HG02870 (cell line): ENCODE data around the gene PRKAR1B.

ENCODE experiments used
- ATAC-seq: cut with Tn5 transposase; IDR thresholded peaks from one replicate; pipeline ENCODE4 v1.9.1; 2021; ENCODE audit warnings: mild to moderate bottlenecking, moderate library complexity; ENCODE audit not compliant: unreplicated experiment

Gene PRKAR1B

DNA sequence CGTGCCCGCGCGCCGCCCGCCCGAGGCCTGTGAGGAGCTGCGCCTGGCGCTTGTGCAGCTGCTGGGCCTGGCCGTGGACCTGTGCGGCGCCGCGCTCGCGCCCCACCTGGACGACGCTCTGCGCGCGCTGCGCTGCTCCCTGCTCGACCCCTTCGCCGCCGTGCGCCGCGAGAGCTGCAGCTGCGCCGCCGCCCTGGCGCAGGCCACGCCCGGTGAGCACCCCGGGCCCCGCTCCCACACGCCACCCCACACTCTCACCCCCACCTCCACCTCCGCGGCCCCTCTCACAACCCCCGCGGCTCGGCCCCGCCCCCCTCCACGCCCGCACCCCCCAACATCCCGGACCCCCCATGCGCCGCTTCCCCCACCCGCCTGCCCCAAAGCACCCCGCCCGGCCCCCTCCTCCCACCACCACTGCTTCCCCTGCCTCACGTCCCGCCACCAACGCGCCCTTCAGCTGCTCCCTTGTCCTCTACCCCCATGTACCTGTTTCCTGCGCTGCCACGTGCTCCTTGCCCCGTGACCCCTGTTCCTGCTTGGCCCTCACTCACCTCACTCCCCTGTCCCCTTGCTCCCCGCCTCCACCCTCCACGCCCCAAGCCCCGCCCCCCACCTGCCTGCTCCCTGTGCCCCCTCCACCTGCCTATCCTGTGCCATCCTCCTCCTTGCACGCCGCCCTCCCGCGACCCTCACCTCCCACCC is at the start of gene PRKAR1B:
PRKAR1B (minus strand) TSS at position 178 of the 702 bp plus-strand sequence. CDS start 15,776 bp downstream, outside the sequence.
- ATAC-seq: peak; percentile 41

GRCh38 chr7:776381-776780 is 49.3 kb upstream of the PRKAR1B start:
- no peak for ATAC-seq

- no peak for ATAC-seq
Measured at GRCh38 chr7:774161-775109, 47.4 kb upstream of the PRKAR1B start.

- ATAC-seq: no peak
Measured at GRCh38 chr7:773622-773915, 46.5 kb upstream of the PRKAR1B start.

DNA sequence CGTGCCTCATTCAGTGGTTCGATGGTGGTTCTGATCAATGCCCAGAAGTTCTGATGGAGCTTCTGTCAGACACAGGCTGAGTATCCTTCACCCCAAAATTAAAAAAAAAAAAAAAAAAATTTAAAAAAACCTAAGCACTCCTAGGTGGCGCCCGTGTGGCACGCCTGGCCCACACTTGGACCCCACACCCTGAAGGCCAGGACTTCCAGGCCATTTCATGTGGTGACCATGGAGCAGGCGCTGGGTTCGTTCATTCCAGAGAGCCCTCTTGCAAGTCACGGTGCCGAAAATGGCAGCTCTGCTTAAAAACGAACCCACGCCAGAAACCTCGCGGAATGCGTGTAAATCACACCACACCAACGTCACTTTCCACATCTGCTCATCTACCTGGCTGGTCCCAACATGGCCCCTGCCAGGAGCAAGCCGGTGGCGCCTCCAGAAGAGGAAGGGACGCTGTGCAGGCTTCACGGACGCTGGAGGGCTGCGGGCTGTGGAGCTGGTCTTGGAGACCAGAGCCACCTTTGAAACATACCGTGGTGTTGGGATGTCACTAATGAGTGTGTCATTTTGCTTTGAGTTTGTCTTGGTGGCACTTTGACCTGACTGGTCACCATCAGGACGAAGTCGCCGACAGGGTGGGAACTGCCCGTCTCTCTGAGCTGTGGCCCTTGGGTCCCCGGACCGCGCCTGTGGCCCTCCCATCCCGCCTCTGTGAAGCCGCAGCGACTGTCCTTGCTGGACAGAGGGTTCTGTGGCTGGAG is 46.0 kb upstream of the PRKAR1B start:
- ATAC-seq: no peak

- ATAC-seq: no peak
Measured at GRCh38 chr7:772392-772791, 45.3 kb upstream of the PRKAR1B start.

DNA sequence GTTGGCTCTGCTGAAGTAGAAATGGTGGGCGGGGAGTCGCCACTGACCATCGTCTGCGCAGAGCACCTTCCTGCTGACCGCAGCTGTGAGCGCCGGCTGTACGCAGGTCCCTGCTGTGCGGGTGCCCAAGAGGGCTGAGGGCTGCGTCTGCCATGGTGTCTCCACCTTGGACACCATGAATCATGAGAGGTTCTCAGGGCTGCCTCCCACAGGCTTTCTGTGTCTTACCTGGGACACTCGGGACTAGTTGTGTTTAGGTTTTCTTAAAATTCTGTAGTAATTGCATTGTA is 44.9 kb upstream of the PRKAR1B start:
- no peak for ATAC-seq

GRCh38 chr7:771234-772004 is 44.3 kb upstream of the PRKAR1B start:
- ATAC-seq: no peak

GRCh38 chr7:770741-771166 is 43.7 kb upstream of the PRKAR1B start:
- ATAC-seq: no peak

DNA sequence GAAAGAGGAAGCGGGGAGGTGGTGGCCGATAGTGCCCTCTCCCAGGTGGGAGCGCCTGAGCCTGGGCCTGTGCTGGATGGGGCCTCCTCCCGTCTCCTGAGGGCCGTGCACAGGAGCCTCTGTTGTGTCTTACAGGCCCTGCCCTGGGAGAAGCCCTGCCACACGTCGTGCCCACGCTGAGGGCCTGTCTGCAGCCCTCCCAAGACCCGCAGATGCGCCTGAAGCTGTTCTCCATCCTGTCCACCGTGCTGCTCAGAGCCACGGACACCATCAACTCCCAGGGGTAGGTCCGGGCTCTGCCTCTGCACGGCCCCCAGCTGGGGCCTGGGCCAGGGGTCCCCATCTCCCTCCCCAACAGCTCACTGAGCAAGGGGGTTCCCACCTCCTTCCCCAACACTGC is 43.3 kb upstream of the PRKAR1B start:
- ATAC-seq: no peak

GRCh38 chr7:768881-769504 is 41.9 kb upstream of the PRKAR1B start:
- ATAC-seq: no peak

- ATAC-seq: no peak
Measured at GRCh38 chr7:767941-768731, 41.1 kb upstream of the PRKAR1B start.

DNA sequence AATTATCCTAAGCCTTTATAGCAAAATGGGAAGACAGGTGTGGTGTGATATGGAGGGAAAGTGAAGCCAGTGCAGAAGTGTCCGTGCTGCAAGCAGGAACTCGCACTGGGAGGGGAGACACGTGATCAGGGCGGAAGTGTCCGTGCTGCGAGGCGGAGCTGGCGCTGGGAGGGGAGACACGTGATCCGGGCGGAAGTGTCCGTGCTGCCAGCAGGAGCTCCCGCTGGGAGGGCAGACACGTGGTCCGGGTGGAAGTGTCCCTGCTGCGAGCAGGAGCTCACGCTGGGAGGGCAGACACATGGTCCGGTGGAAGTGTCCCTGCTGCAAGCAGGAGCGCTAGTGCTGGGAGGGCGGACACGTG is 40.5 kb upstream of the PRKAR1B start:
- ATAC-seq: no peak

GRCh38 chr7:765383-765782 is 38.3 kb upstream of the PRKAR1B start:
- no peak for ATAC-seq

DNA sequence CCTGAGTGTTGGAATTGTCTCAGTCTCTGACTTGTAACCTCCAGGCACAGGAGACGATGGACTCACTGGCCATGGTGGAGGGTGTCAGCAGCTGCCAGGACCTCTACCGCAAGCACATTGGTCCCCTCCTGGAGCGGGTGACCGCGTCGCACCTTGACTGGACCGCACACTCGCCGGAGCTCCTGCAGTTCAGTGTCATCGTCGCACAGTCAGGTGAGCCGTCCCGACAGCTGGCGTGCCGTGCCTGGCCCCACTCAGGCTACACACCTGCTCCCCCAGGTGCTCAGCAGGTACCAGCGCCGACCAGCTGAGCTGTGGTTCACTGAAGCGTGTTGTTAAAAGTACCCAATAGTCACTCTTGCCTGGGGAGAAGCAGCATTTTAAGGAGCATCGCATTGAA is 36.7 kb upstream of the PRKAR1B start:
- ATAC-seq: no peak

GRCh38 chr7:762885-763284 is 35.8 kb upstream of the PRKAR1B start:
- ATAC-seq: no peak

- ATAC-seq: no peak
Measured at GRCh38 chr7:761631-762030, 34.5 kb upstream of the PRKAR1B start.

DNA sequence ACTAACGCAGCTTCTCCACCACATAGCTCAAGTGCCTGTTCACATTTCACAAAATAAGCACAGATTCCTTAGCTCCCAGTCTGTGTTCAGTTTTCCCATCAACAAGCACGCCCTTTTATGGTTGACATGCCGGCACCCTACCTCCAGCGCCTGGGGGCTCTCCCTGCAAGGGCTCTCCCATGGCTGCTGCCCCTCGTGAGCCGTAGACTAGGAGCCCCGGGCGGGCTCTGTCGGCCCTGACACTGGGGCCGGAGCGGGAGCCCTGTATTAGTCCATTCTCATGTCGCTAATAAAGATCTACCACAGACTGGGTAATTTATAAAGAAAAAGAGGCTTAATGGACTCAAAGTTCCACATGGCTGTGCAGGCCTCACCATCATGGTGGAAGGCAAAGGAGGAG is 34.0 kb upstream of the PRKAR1B start:
- no peak for ATAC-seq

GRCh38 chr7:760006-760405 is 32.9 kb upstream of the PRKAR1B start:
- no peak for ATAC-seq

GRCh38 chr7:759569-759968 is 32.5 kb upstream of the PRKAR1B start:
- ATAC-seq: no peak
